Hematopoietic multipotent progenitor cell treated with erythropoietin and hydrocortisone succinate and interleukin-3 and kit ligand, for 17 days (in vitro differentiated cells): ENCODE measurements around the gene ZSWIM6.
"Not testable (repeated sequence)": the region's sequence is repeated elsewhere in the genome, so short reads cannot be mapped to it uniquely, and the experiment has no call there.

Experiments
- DNase-seq: peaks from one replicate; pipeline ENCODE4 v3.0.0-alpha.2; 2015; ENCODE audit warnings: low spot score

Gene ZSWIM6

GRCh38 chr5:61407706-61408270 is 75.7 kb downstream of the ZSWIM6 start:
- no peak for DNase-seq

GRCh38 chr5:61408476-61409168 is 76.6 kb downstream of the ZSWIM6 start:
- DNase-seq, result peak; percentile 86

- peak; percentile 25 for DNase-seq
These were observed 77.5 kb downstream of the ZSWIM6 start for GRCh38 chr5:61409568-61409967.

GRCh38 chr5:61410811-61411210 is 78.8 kb downstream of the ZSWIM6 start:
- DNase-seq, result no peak

- DNase-seq, result no peak
These were observed 80.3 kb downstream of the ZSWIM6 start for GRCh38 chr5:61412361-61412760.

GRCh38 chr5:61413205-61413604 is 81.1 kb downstream of the ZSWIM6 start:
- not testable (repeated sequence) for DNase-seq

GRCh38 chr5:61414806-61415205 is 82.7 kb downstream of the ZSWIM6 start:
- DNase-seq, result no peak

GRCh38 chr5:61416010-61416409 is 84.0 kb downstream of the ZSWIM6 start:
- no peak for DNase-seq

GRCh38 chr5:61416420-61416819 is 84.4 kb downstream of the ZSWIM6 start:
- DNase-seq, result no peak

- DNase-seq, result no peak
These were observed 85.3 kb downstream of the ZSWIM6 start for GRCh38 chr5:61417340-61417739.

GRCh38 chr5:61417851-61418250 is 85.8 kb downstream of the ZSWIM6 start:
- no peak for DNase-seq

- DNase-seq, result no peak
These were observed 87.0 kb downstream of the ZSWIM6 start for GRCh38 chr5:61419106-61419505.

GRCh38 chr5:61420016-61420415 is 88.0 kb downstream of the ZSWIM6 start:
- DNase-seq, result no peak

- DNase-seq, result not testable (repeated sequence)
These were observed 89.2 kb downstream of the ZSWIM6 start for GRCh38 chr5:61421262-61421661.

GRCh38 chr5:61423487-61424145 is 91.6 kb downstream of the ZSWIM6 start:
- no peak for DNase-seq

- no peak for DNase-seq
These were observed 93.9 kb downstream of the ZSWIM6 start for GRCh38 chr5:61425918-61426317.

- DNase-seq, result no peak
These were observed 97.8 kb downstream of the ZSWIM6 start for GRCh38 chr5:61429906-61430305.

- DNase-seq, result no peak
These were observed 100.0 kb downstream of the ZSWIM6 start for GRCh38 chr5:61431923-61432620.

- no peak for DNase-seq
These were observed 103.3 kb downstream of the ZSWIM6 start for GRCh38 chr5:61435368-61435767.

GRCh38 chr5:61438298-61438970 is 106.4 kb downstream of the ZSWIM6 start:
- DNase-seq, result no peak

- no peak for DNase-seq
These were observed 108.0 kb downstream of the ZSWIM6 start for GRCh38 chr5:61440086-61440485.

- no peak for DNase-seq
These were observed 108.5 kb downstream of the ZSWIM6 start for GRCh38 chr5:61440596-61440995.
